Endothelial cell of hepatic sinusoid (primary cell): ENCODE measurements around the gene CAMK2D.
"Not testable (repeated sequence)": the region's sequence is repeated elsewhere in the genome, so short reads cannot be mapped to it uniquely, and the experiment has no call there.

Experiments
- in situ Hi-C: cut with HindIII; loops from 2 replicates; pipeline ENCODE4 v1.10.0; 2017; ENCODE audit warnings: low sequenced_read_pairs

Gene CAMK2D

GRCh38 chr4:113687067-113687718, 74.3 kb downstream of the CAMK2D start:
- in situ Hi-C loops, result no loop called here

DNA sequence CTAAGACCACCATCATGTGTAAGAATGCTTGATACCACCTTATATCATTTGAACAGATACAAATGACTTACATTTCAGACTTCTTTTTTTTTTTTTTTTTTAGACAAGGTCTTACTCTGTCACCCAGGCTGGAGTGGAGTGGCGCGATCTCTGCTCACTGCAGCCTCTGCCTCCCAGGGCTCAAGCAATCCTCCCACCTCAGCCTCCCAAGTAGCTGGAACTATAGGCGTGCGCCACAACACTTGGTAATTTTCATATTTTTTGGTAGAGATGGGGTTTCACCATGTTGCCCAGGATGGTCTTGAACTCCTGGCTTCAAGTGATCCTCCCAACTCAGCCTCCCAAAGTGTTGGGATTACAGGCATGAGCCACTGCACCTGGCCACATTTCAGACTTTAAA, 76.4 kb downstream of the CAMK2D start:
- in situ Hi-C loops, result not testable (repeated sequence)

GRCh38 chr4:113684534-113685091, 76.9 kb downstream of the CAMK2D start:
- in situ Hi-C loops, result no loop called here

DNA sequence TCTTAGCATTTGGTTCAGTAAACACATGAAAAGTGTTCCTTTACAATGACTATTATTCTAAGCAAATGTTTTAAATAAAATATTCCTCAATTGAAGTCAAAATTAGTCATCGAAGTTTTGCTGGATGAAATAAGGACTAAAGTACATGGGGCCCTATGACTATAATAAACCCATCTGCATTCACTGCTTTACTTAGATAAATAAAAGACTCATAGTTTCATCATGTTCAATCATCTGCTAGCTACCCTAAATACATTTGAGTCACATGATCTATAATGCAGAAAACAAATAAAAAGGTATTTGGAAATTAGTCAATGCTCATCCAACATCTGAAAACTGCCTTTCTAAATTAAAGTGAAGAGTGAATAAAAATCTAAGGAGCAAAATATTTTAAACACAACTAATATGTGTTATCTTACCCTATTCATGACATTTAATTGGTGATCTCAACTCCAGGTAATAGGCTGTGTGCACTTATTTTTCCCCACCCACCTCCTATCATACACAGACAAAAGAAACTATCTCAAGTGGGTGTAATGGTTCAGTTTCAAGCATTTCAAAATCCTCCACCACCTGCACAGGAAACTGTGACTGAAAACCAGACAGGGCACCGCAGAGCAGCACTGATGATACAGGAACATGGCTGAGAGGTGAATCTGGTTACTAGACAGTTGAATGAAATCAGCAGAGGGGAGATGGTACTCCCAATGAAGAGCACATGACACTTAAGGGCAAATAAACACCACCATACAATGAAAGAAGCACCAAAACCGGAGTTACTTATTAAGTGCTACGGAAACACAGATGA, 78.6 kb downstream of the CAMK2D start:
- in situ Hi-C loops, result no loop called here

GRCh38 chr4:113678641-113679040, 82.9 kb downstream of the CAMK2D start:
- in situ Hi-C loops, result no loop called here

DNA sequence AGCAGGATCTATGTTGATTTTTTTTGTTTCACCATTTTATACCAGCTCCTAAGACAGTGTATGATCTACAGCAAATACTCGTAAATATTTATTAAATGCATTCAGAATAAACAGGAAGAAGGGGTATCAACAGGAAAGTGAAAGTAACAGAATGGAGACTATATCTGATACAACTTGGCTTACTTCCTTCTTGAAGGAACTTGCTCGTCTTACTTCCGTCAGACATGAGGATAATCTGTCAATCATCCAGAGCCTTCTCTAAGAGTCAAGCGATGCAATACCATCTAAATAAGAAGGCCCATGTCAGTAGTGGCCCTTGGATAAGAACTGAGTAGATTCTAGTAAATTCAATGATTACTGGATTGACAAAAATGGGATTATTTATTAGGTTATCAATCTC, 84.2 kb downstream of the CAMK2D start:
- in situ Hi-C loops, result no loop called here

- in situ Hi-C loops, result no loop called here
Observed at GRCh38 chr4:113675731-113676697, 85.5 kb downstream of the CAMK2D start.

DNA sequence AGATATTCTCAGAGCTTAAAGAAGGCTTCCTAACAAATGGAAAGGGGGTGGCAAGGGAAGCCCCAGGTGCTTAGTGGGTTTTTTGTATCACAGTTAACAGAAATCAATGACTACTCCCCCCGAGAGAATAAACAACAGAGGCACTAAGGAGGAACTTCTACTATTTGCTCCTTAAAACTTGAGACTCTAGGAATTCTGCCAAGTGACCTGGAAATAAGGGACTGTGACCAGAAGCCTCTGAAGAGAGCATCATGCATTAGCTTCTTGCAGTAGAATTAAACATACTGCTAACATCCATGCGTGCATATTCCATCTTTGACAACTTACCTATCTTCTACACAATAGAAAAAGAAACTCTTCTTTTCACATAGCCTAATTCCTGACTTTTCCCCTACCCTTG, 86.8 kb downstream of the CAMK2D start:
- in situ Hi-C loops, result no loop called here

- in situ Hi-C loops, result no loop called here
Observed at GRCh38 chr4:113674251-113674650, 87.3 kb downstream of the CAMK2D start.

DNA sequence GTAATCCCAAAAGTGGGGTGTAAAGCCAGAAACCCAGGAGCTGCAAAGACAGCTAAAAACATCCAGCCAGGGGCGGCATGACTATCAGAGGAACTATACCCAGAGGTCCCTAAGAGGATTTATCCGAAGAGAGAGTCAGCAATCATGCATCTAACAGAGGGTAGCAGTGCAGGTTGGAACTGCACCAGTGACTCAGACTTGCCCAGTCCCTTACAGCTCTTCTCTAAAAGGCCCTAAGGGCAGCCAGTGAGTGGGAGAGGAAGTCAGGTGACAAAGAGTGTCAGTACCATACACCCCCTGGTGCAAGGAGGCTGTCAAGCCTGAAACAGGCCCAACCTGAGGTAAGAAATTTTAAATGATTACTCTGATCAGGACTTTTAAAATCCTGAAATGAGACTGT, 88.1 kb downstream of the CAMK2D start:
- in situ Hi-C loops, result no loop called here

DNA sequence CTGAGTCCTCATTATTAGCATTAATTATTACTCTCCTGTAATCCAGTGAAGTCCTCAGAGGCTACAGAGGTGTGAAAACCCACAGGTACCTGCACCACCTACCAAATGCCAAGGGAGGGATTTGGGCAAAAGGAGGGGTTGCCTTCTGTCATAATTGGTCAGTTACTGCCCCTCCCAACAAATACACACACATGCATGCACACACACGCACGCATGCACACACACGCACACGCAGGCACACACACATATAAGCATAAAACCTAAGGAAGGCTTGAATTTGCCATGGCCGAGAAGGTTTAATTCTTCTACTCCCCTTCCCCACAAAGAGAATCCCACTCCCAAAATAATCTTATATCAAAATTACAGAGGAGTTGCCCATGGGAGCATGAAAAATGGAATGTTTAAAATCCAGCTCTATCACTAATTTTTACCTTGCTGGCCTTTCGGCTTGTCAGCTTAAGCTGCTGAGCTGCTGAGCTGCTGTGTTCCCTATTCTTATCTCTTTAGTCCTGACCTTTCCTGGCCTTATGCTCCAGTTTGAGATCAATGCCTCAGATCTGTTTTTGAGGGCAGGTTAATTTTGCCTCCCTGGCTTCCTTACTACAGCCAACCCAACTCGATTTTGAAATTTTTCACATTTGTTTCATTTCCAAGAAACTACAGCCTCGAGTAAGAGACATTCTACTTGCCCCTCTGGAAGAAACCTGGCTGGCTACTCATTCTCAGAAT, 95.0 kb downstream of the CAMK2D start:
- in situ Hi-C loops, result no loop called here

- in situ Hi-C loops, result no loop called here
Observed at GRCh38 chr4:113665036-113665435, 96.5 kb downstream of the CAMK2D start.

GRCh38 chr4:113662581-113662980, 99.0 kb downstream of the CAMK2D start:
- in situ Hi-C loops, result no loop called here

GRCh38 chr4:113659127-113659526, 102.4 kb downstream of the CAMK2D start:
- in situ Hi-C loops, result no loop called here

- in situ Hi-C loops, result no loop called here
Observed at GRCh38 chr4:113657586-113658233, 103.8 kb downstream of the CAMK2D start.

DNA sequence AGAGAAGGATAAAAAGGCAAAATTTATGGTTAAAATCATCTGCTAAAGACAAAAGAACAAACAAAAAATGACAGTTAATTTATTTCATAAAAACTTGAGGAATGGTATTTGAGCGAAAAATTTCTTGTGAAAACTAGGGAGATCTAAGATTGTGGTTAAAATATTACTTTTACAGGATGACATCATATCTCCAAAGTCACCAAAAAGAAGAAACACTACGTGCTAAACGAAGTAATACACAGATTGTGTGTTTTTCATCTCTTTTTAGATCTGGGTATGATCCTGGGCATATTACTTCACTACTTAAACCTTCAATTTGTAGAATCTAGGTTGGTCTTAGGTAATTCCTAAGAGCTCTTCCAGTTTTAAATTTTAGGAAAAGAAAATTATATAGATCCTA, 107.7 kb downstream of the CAMK2D start:
- in situ Hi-C loops, result no loop called here

GRCh38 chr4:113646442-113646822, 115.1 kb downstream of the CAMK2D start:
- in situ Hi-C loops, result no loop called here

- in situ Hi-C loops, result no loop called here
Observed at GRCh38 chr4:113645771-113646441, 115.6 kb downstream of the CAMK2D start.

- in situ Hi-C loops, result no loop called here
Observed at GRCh38 chr4:113645288-113645687, 116.2 kb downstream of the CAMK2D start.
